IMR-90 (cell line): Measurements from ENCODE around the gene ATXN1. TPM values are rescaled to one million over a fixed set of nuclear protein-coding genes. Genes with fewer than 3 reads are reported as not detected.

Experiments
- ATAC-seq: fragments of 200-7000 bp; cut with Tn5 transposase; 2 replicates; pipeline ENCODE4 v1.9.1; 2020; ENCODE audit warnings: low read depth, mild to moderate bottlenecking, moderate library complexity
- BruUV-seq: library from RNA; stranded (reverse); fragments of 400-500 nt; replicated peaks from 2 replicates; lab custom pipeline; 2021; lab: Mats Ljungman, UMichigan
- CTCF ChIA-PET: fragments of 300-600 bp; formaldehyde crosslinking; extraction: SDS; loops from one replicate; lab custom pipeline; 2021; ENCODE audit warnings: antibody characterized with exemption; lab: Yijun Ruan, JAX
- POLR2A ChIA-PET: fragments of 300-600 bp; sonication (Branson Sonifier 250); formaldehyde crosslinking; loops from one replicate; lab custom pipeline; 2022; ENCODE audit warnings: antibody characterized with exemption; ENCODE audit not compliant: unreplicated experiment; lab: Charles Lee
- DNase-seq: peaks from one replicate; pipeline ENCODE4 v3.0.0; 2013
- H2AFZ ChIP-seq: replicated peaks from 2 replicates; pipeline ENCODE3; 2013; ENCODE audit warnings: low read length, mild to moderate bottlenecking; ENCODE audit not compliant: poor library complexity
- H2AK5ac ChIP-seq: 2 replicates; pipeline ENCODE4 v1.6.1; 2013; ENCODE audit warnings: low read depth, low read length, inconsistent platforms
- H2AK9ac ChIP-seq: replicated peaks from 2 replicates; pipeline ENCODE3; 2013; ENCODE audit warnings: mild to moderate bottlenecking, low read depth, low read length, moderate library complexity; ENCODE audit not compliant: poor library complexity
- H2BK120ac ChIP-seq: 2 replicates; pipeline ENCODE4 v1.6.1; 2013; ENCODE audit warnings: low read depth, low read length, inconsistent platforms
- H2BK15ac ChIP-seq: 3 replicates; pipeline ENCODE4 v1.6.1; 2013; ENCODE audit warnings: low read depth, low read length, inconsistent platforms
- H2BK20ac ChIP-seq: 2 replicates; pipeline ENCODE4 v1.6.1; 2013; ENCODE audit warnings: low read depth, mild to moderate bottlenecking, inconsistent platforms, low read length, moderate library complexity
- H2BK5ac ChIP-seq: 2 replicates; pipeline ENCODE4 v1.6.1; 2013; ENCODE audit warnings: mild to moderate bottlenecking, low read depth, low read length, inconsistent platforms; ENCODE audit not compliant: poor library complexity, severe bottlenecking
- H3K14ac ChIP-seq: replicated peaks from 2 replicates; pipeline ENCODE4 v1.6.1; 2013; ENCODE audit warnings: low read depth, low read length, inconsistent platforms
- H3K18ac ChIP-seq: 2 replicates; pipeline ENCODE4 v1.6.1; 2013; ENCODE audit warnings: low read depth, low read length, control low read depth
- H3K23ac ChIP-seq: 2 replicates; pipeline ENCODE4 v1.6.1; 2013; ENCODE audit warnings: low read depth, low read length, inconsistent platforms
- H3K27ac ChIP-seq: 2 replicates; pipeline ENCODE4 v1.5.1; 2013; ENCODE audit warnings: mild to moderate bottlenecking, control low read depth, low read length; ENCODE audit not compliant: insufficient read depth
- H3K27me3 ChIP-seq: 2 replicates; pipeline ENCODE4 v1.6.1; 2013; ENCODE audit warnings: low read length; ENCODE audit not compliant: control insufficient read depth, insufficient read depth
- H3K36me3 ChIP-seq: 2 replicates; pipeline ENCODE4 v1.6.1; 2013; ENCODE audit warnings: low read length, mixed read lengths; ENCODE audit not compliant: control insufficient read depth, insufficient read depth
- H3K4ac ChIP-seq: 2 replicates; pipeline ENCODE4 v1.6.1; 2013; ENCODE audit warnings: low read depth, low read length, inconsistent platforms
- H3K4me1 ChIP-seq: 2 replicates; pipeline ENCODE4 v1.6.1; 2013; ENCODE audit warnings: low read length, mixed read lengths; ENCODE audit not compliant: control insufficient read depth, insufficient read depth
- H3K4me2 ChIP-seq: 2 replicates; pipeline ENCODE4 v1.6.1; 2013; ENCODE audit warnings: low read depth, mild to moderate bottlenecking, control low read depth, low read length, moderate library complexity
- H3K4me3 ChIP-seq: 2 replicates; pipeline ENCODE4 v1.5.1; 2013; ENCODE audit warnings: low read depth, mild to moderate bottlenecking, control low read depth, low read length, moderate library complexity; ENCODE audit not compliant: insufficient read depth
- H3K56ac ChIP-seq: 2 replicates; pipeline ENCODE4 v1.6.1; 2013; ENCODE audit warnings: low read length, inconsistent platforms; ENCODE audit not compliant: insufficient read depth; ENCODE audit errors: extremely low read depth
- H3K79me1 ChIP-seq, 2 experiments: 2 replicates each; pipeline ENCODE4 v1.6.1; 2013; ENCODE audit warnings: low read length in 2 of 2, inconsistent platforms in 1 of 2, low read depth in 1 of 2
- H3K9ac ChIP-seq: 2 replicates; pipeline ENCODE4 v1.6.1; 2013; ENCODE audit warnings: low read depth, low read length, control low read depth
- H3K9me1 ChIP-seq: 2 replicates; pipeline ENCODE4 v1.6.1; 2013; ENCODE audit warnings: low read length, inconsistent platforms; ENCODE audit not compliant: insufficient read depth
- H3K9me3 ChIP-seq: 2 replicates; pipeline ENCODE4 v1.6.1; 2013; ENCODE audit warnings: low read length; ENCODE audit not compliant: control insufficient read depth, insufficient read depth
- H4K20me1 ChIP-seq: 2 replicates; pipeline ENCODE4 v1.6.1; 2013; ENCODE audit warnings: low read length, inconsistent platforms; ENCODE audit not compliant: insufficient read depth
- H4K5ac ChIP-seq: 2 replicates; pipeline ENCODE4 v1.6.1; 2013; ENCODE audit warnings: mild to moderate bottlenecking, low read depth, low read length, control low read depth
- H4K8ac ChIP-seq, 2 experiments: 2 replicates each; pipeline ENCODE4 v1.6.1; 2013; ENCODE audit warnings: low read depth in 2 of 2, low read length in 2 of 2, control low read depth in 1 of 2, inconsistent platforms in 1 of 2
- H4K91ac ChIP-seq: 2 replicates; pipeline ENCODE4 v1.6.1; 2013; ENCODE audit warnings: low read depth, low read length, inconsistent platforms; ENCODE audit not compliant: insufficient read depth
- CEBPB ChIP-seq: IDR thresholded peaks from 2 replicates; pipeline ENCODE4 v1.6.1; 2012; ENCODE audit warnings: low read depth, low read length, improper control_type of control experiment
- NFE2L2 ChIP-seq: fragments of 150-350 bp; IDR thresholded peaks from 2 replicates; pipeline ENCODE4 v1.6.1; 2016; ENCODE audit warnings: low read depth, mild to moderate bottlenecking, low read length
- WGBS, 2 experiments: methylation state at CpG; one replicate each; pipeline versions ENCODE4 v1.1.5 to v1.1.7; 2013; ENCODE audit warnings: missing lambda C conversion rate in 2 of 2; ENCODE audit not compliant: insufficient read length in 1 of 2; ENCODE audit errors: extremely low coverage in 2 of 2; 5-methylcytosine and 5-hydroxymethylcytosine counted together
- dilution Hi-C: fragments of 300-500 bp; cut with HindIII; formaldehyde crosslinking; loops from one replicate; pipeline ENCODE4 v1.14.3; 2018; ENCODE audit warnings: low sequenced_read_pairs; ENCODE audit not compliant: unreplicated experiment
- in situ Hi-C: fragments of 300-500 bp; cut with MboI; formaldehyde crosslinking; loops from 3 replicates; pipeline ENCODE4 v1.14.3; 2019; ENCODE audit warnings: low sequenced_read_pairs, inconsistent platforms, mixed read lengths
- intact Hi-C: fragments of 100-400 bp; cut with micrococcal nuclease; formaldehyde crosslinking; loops from 2 replicates; pipeline ENCODE4 v1.10.0; 2022
- polyA plus RNA-seq, 3 experiments: library from polyadenylated mRNA; depleted of rRNA; stranded (reverse); fragments of >200 nt; gene quantifications; 2 replicates each; pipeline ENCODE4 v1.2.3, GENCODE V29; 2012; ENCODE audit warnings: low replicate concordance in 1 of 3
- total RNA-seq: library from RNA; depleted of rRNA; stranded (reverse); fragments of >200 nt; gene quantifications from 2 replicates; pipeline ENCODE4 v1.2.3, GENCODE V29; 2012
- TF ChIP-seq, protein P1 (sequence below): fragments of 150-350 bp; IDR thresholded peaks from 2 replicates; pipeline ENCODE4 v1.6.1; 2017; ENCODE audit warnings: mild to moderate bottlenecking, antibody characterized with exemption, low read length, low read depth

The ATXN1 gene
- total and polyA plus RNA-seq, 2 of the 4 experiments (the other 2 are of a cell fraction), result 7.3 to 11.1 TPM

DNA sequence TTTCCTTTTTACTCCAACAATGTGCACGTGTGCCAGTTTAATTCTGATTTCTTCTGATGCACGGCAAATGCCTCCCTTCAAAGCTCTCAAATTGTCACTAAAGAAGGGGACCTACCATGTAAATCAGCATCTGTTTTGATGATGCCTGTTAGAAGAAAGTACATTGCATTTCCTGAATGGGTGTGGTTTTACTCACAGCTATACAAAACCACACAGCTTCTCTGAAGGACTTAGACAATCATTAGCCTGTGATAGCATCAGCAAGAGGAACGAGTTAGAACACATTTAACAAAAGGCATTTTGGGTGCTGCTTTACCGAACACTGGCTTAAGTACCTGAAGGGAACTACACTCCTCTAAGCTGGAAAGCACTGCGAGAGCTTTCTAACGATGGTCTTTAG, 109.4 kb downstream of the ATXN1 start:
- ChIA-PET POLR2A (no interaction called here), CTCF (no interaction called here)

More for the DNA sequence above, 109.4 kb downstream of the ATXN1 start:
- Histone ChIP-seq H3K56ac (no peak overlapping the region), H4K20me1 (no peaks in the 10 kb centered on the region), H3K36me3 (peaks cover 26% of the 10 kb centered on the region), H2BK120ac (no peak overlapping the region), H3K4ac (no peak overlapping the region), H3K27ac (no peak overlapping the region), H2AK5ac (no peak overlapping the region), H2BK15ac (no peak overlapping the region), H4K8ac (no peak overlapping the region), H3K18ac (no peak overlapping the region), H3K4me3 (no peak overlapping the region), H2BK20ac (no peak overlapping the region), H3K4me1 (peaks cover 3% of the 10 kb centered on the region), H4K5ac (no peak overlapping the region), H3K79me1 (peaks cover 0 to 3% of the 10 kb centered on the region in 2 experiments; a peak in 2 of 4 replicates), H3K14ac (no peak overlapping the region), H3K9me3 (no peaks in the 10 kb centered on the region), H3K23ac (no peak overlapping the region), H2BK5ac (no peak overlapping the region), H3K4me2 (no peak overlapping the region), H3K27me3 (no peaks in the 10 kb centered on the region), H4K91ac (no peak overlapping the region), H3K9ac (no peak overlapping the region), H2AK9ac (no peak overlapping the region), H2AFZ (no peak overlapping the region), H3K9me1 (peaks cover 8% of the 10 kb centered on the region; the same call in 1 of the 2 replicates)
- in situ Hi-C loops (no loop called here), dilution Hi-C loops (no loop called here), intact Hi-C loops (no loop called here)
- TF ChIP-seq NFE2L2, result no peak
- TF ChIP-seq, protein P1, sequence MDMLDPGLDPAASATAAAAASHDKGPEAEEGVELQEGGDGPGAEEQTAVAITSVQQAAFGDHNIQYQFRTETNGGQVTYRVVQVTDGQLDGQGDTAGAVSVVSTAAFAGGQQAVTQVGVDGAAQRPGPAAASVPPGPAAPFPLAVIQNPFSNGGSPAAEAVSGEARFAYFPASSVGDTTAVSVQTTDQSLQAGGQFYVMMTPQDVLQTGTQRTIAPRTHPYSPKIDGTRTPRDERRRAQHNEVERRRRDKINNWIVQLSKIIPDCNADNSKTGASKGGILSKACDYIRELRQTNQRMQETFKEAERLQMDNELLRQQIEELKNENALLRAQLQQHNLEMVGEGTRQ, result no peak
- no peak for TF ChIP-seq CEBPB
- ATAC-seq (no peak), DNase-seq (no peak)
- BruUV-seq, result no TSS peak
- no CpG with 5 or more reads among the region's 6 CpGs for WGBS, 2 experiments
